Measurements from ENCODE around the gene KRTAP19-8. TPM values are rescaled to one million over a fixed set of nuclear protein-coding genes. Genes with fewer than 3 reads are reported as not detected.

Gene KRTAP19-8, protein sequence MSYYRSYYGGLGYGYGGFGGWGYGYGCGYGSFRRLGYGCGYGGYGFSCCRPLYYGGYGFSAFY
- total RNA-seq, result not detected
- not detected for polyA plus RNA-seq

GRCh38 chr21:31038376-31038775 lies at the start of gene KRTAP19-8:
KRTAP19-8 (minus strand) TSS chr21:31038476; CDS start chr21:31038443, 33 bp downstream.
- no peaks in the 10 kb centered on the region for H3K36me3 ChIP-seq
- peaks cover 0 to 7% (median 0%) of the 10 kb centered on the region in 4 donors for H3K27me3 ChIP-seq
- H3K4me3 ChIP-seq, result no peak within 1 kb of the TSS
- 34 to 52% methylated on average over 2 of the region's 2 CpGs for whole genome bisulfite sequencing, 2 donors
- no peak within 1 kb of the TSS for H3K27ac ChIP-seq
- no peaks in the 10 kb centered on the region for H3K4me1 ChIP-seq
- FAIRE-seq, result no peak
- H3K9me3 ChIP-seq, result no peaks in the 10 kb centered on the region
- TF ChIP-seq CTCF (IDR thresholded peaks at IDR 0.05), result no peak
- intact Hi-C loops (cut with DNase I), result no loop called here
- DNase-seq, result no peak
- ATAC-seq, result no peak

DNA sequence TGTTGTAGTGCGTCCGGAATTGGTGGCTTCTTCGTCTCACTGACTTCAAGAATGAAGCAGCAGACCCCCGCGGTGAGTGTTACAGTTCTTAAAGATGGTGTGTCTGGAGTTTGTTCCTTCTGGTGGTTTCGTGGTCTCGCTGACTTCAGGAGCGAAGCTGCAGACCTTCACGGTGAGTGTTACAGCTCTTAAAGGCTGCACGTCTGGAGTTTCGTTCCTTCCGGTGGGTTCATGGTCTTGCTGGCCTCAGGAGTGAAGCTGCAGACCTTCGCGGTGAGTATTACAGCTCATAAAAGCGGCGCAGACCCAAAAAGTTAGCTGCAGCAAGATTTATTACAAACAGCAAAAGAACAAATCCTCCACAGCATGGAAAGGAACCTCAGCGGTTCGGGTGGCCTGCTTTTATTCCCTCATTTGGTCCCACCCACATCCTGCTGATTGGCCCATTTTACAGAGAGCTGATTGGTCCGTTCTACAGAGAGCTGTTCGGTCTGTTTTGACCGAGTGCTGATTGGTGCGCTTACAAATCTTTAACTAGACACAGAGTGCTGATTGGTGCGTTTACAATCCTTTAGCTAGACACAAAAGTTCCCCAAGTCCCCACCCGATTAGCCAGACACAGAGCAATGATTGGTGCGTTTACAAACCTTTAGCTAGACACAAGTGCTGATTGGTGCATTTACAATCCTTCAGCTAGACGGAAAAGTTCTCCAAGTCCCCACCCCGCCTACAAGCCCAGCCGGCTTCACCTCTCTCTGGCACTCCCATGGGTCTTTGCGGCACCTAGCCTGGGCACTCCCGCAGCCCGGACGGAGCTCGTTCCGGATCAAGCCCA lies 49.6 kb upstream of the KRTAP19-8 start:
- FAIRE-seq, result no peak
- intact Hi-C loops (cut with DNase I), result loop anchor here in 2 of 3 donors (10.0 kb wide), 3 partner anchors 743 to 1043 kb away; partner anchors contain the start of genes KRTAP23-1 (in 1 of the 2) and KRTAP27-1 (in 1 of the 2)
- WGBS, 2 donors, result 66 to 70% methylated on average over 34 of the region's 34 CpGs

DNA sequence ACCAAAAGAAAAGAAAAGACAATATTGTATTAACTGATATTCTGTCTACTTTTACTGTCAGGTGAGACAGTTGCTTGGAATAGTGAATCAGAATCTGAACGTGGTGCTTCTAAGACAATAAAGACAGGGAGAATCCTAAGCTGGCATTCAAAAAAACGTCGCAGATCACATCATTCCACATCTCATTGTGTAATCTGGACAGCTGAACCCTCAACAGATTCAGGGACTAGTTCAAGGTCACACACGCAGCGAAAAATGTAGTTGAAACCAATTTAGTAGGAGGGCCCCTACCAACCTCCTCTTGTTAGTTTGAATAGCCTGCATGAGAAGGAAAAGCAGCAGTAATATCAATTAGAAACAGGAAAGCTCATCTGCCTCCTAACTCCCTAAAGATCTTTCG lies 46.4 kb upstream of the KRTAP19-8 start:
- intact Hi-C loops (cut with DNase I), result loop anchor here in 2 of 3 donors (10.0 kb wide), 3 partner anchors 740 to 1040 kb away; partner anchors contain the start of genes KRTAP23-1 (in 1 of the 2) and KRTAP27-1 (in 1 of the 2)
- DNase-seq (no peak), FAIRE-seq (no peak), ATAC-seq (no peak)
- Histone ChIP-seq H3K4me3 (no peak overlapping the region), H3K9me3 (no peaks in the 10 kb centered on the region), H3K4me1 (no peaks in the 10 kb centered on the region), H3K36me3 (no peaks in the 10 kb centered on the region), H3K27me3 (no peaks in the 10 kb centered on the region), H3K27ac (no peak overlapping the region)
- no peak for TF ChIP-seq CTCF (IDR thresholded peaks at IDR 0.05)
- WGBS, 2 donors, result 28 to 33% methylated on average over 6 of the region's 6 CpGs

More for the DNA sequence above, 49.6 kb upstream of the KRTAP19-8 start:
- ATAC-seq (no peak), DNase-seq (no peak)
- Histone ChIP-seq H3K4me3 (no peak overlapping the region), H3K27ac (no peak overlapping the region), H3K27me3 (peaks cover 0 to 4% (median 0%) of the 10 kb centered on the region in 4 donors), H3K4me1 (no peaks in the 10 kb centered on the region), H3K36me3 (no peaks in the 10 kb centered on the region), H3K9me3 (no peaks in the 10 kb centered on the region)
- TF ChIP-seq CTCF (IDR thresholded peaks at IDR 0.05), result no peak

DNA sequence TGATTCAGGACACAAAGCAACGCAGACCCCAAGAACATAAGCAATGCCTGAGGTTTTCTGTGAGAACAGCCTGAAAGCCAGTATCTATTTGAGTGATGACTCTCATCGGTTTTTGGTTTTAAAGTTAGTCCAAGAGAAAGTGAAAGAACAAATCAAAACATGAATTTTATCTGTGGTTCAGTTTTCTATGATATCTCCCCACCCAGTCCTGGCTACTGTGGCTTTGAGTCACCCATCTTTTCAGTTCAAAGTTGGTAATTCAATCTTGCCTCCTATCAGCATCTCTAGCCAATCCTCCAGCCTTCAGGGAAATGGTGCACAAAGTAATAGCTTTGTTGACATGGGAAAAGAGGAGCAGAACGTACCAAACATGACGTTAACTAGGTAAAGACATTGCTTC lies 40.5 kb upstream of the KRTAP19-8 start:
- H3K27ac ChIP-seq, result no peak overlapping the region
- DNase-seq (no peak), FAIRE-seq (no peak), ATAC-seq (no peak)
- intact Hi-C loops (cut with DNase I), result no loop called here
- no peaks in the 10 kb centered on the region for H3K4me1 ChIP-seq
- WGBS, 2 donors, result 40 to 51% methylated on average over 4 of the region's 4 CpGs
- no peaks in the 10 kb centered on the region for H3K36me3 ChIP-seq
- no peaks in the 10 kb centered on the region for H3K9me3 ChIP-seq
- no peaks in the 10 kb centered on the region for H3K27me3 ChIP-seq
- no peak overlapping the region for H3K4me3 ChIP-seq
- no peak for TF ChIP-seq CTCF (IDR thresholded peaks at IDR 0.05)

- no peak for TF ChIP-seq CTCF (IDR thresholded peaks at IDR 0.05)
- 73 to 79% methylated on average over 4 of the region's 4 CpGs for WGBS, 2 donors
- no peak for FAIRE-seq
- Histone ChIP-seq H3K27me3 (no peaks in the 10 kb centered on the region), H3K4me1 (no peaks in the 10 kb centered on the region), H3K27ac (no peak overlapping the region), H3K36me3 (no peaks in the 10 kb centered on the region), H3K4me3 (no peak overlapping the region), H3K9me3 (no peaks in the 10 kb centered on the region)
- ATAC-seq, result no peak
- no peak for DNase-seq
- intact Hi-C loops (cut with DNase I), result no loop called here
Measured at GRCh38 chr21:31078216-31078615, 39.9 kb upstream of the KRTAP19-8 start.
